Smooth muscle cell (in vitro differentiated cells): ENCODE data around the gene RSPH10B2. TPM values are rescaled to one million over a fixed set of nuclear protein-coding genes. Genes with fewer than 3 reads are reported as not detected.
"Not testable (repeated sequence)": the region's sequence is repeated elsewhere in the genome, so short reads cannot be mapped to it uniquely, and the experiment has no call there.

ENCODE experiments used
- DNase-seq: peaks from one replicate; lab custom pipeline; 2025; ENCODE audit not compliant: unreplicated experiment; lab: John Stamatoyannopoulos, UW
- H2AFZ ChIP-seq: fragments of 200-600 bp; sonication (generic); 2 replicates; pipeline ENCODE4 v1.6.0; 2016; ENCODE audit warnings: antibody characterized with exemption, low read depth, mild to moderate bottlenecking
- H3F3A ChIP-seq: fragments of 200-600 bp; sonication (generic); 2 replicates; pipeline ENCODE4 v1.6.0; 2017; ENCODE audit warnings: antibody characterized with exemption, low read depth
- H3K27ac ChIP-seq: fragments of 200-600 bp; sonication (generic); 2 replicates; pipeline ENCODE4 v1.5.1; 2016; ENCODE audit warnings: low read depth, mild to moderate bottlenecking
- H3K27me3 ChIP-seq: fragments of 200-600 bp; sonication (generic); 2 replicates; pipeline ENCODE4 v1.6.1; 2016; ENCODE audit warnings: low read depth, mild to moderate bottlenecking
- H3K36me3 ChIP-seq: fragments of 200-600 bp; sonication (generic); 2 replicates; pipeline ENCODE4 v1.5.1; 2016; ENCODE audit warnings: low read depth
- H3K4me1 ChIP-seq: fragments of 200-600 bp; sonication (generic); 2 replicates; pipeline ENCODE4 v1.5.1; 2016; ENCODE audit warnings: low read depth
- H3K4me2 ChIP-seq: fragments of 200-600 bp; sonication (generic); 2 replicates; pipeline ENCODE4 v1.6.0; 2016; ENCODE audit warnings: mild to moderate bottlenecking
- H3K4me3 ChIP-seq: fragments of 200-600 bp; sonication (generic); 2 replicates; pipeline ENCODE4 v1.5.1; 2016; ENCODE audit warnings: mild to moderate bottlenecking
- H3K79me2 ChIP-seq: fragments of 200-600 bp; sonication (generic); 2 replicates; pipeline ENCODE4 v1.6.0; 2016; ENCODE audit warnings: low read depth, mild to moderate bottlenecking
- H3K9ac ChIP-seq: fragments of 200-600 bp; sonication (generic); 2 replicates; pipeline ENCODE4 v1.6.0; 2016; ENCODE audit warnings: low read depth
- H3K9me3 ChIP-seq: fragments of 200-600 bp; sonication (generic); replicated peaks from 2 replicates; pipeline ENCODE4 v1.5.1; 2016; ENCODE audit warnings: low read depth
- H4K20me1 ChIP-seq: fragments of 200-600 bp; sonication (generic); 2 replicates; pipeline ENCODE4 v1.6.0; 2016; ENCODE audit warnings: low read depth
- WGBS: methylation state at CpG from one replicate; pipeline ENCODE4 v1.1.7; 2016; ENCODE audit warnings: low lambda C conversion rate; 5-methylcytosine and 5-hydroxymethylcytosine counted together
- polyA plus RNA-seq: library from polyadenylated mRNA; unstranded; fragments of >200 nt; fragmentation: Nextera tagmentation; extraction: Ambion mirVana; gene quantifications from 2 replicates; pipeline ENCODE4 v1.2.1, GENCODE V29; 2016
- total RNA-seq: library from RNA; depleted of rRNA; stranded (reverse); fragments of >200 nt; gene quantifications from 2 replicates; pipeline ENCODE4 v1.2.3, GENCODE V29; 2014

Gene RSPH10B2
- total and polyA plus RNA-seq, 2 experiments from 2014 or later = 1.3 TPM; not detected in 1

DNA sequence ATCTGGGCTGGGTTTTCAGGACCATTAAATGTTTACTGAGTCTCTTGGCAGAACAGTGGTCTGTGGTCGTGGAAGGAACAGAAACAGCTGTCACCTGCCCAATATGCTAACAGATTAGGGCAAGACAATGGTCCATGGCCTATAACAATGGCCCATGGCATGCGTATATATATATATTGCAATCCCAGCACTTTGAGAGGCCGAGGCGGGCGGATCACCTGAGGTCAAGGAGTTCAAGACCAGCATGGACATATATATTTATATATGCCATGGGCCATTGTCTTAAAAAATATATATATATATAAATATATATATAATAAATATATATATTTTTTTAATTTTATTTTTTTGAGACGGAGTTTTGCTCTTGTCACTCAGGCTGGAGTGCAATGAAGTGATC is 27.7 kb downstream of the RSPH10B2 start:
- not testable (repeated sequence) for H4K20me1 ChIP-seq, H3K4me2 ChIP-seq, H3F3A ChIP-seq, H3K27ac ChIP-seq, H3K79me2 ChIP-seq, H3K9ac ChIP-seq, DNase-seq, H2AFZ ChIP-seq, H3K36me3 ChIP-seq, H3K4me1 ChIP-seq, H3K4me3 ChIP-seq, H3K9me3 ChIP-seq, H3K27me3 ChIP-seq
- WGBS = 84% methylated on average over 5 of the region's 6 CpGs

DNA sequence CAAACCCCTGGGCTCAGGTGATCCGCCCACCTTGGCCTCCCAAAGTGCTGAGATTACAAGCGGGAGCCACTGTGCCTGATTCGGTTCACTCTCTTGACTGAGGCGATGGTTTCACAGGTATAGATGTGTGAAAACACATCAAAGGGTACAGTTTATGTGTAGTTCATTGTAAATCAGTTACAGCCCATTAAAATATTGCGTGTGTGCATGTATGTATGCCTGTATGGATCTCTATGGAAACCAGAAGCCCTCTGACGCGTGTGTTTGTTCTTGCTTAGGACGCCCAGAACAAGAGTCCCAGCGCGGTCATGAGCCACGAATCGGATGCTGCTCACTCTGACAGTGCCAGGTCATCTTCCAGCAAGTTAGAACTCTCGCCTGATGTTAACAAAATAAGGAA is 35.5 kb downstream of the RSPH10B2 start:
- not testable (repeated sequence) for H3F3A ChIP-seq, H3K36me3 ChIP-seq, H3K9ac ChIP-seq, H2AFZ ChIP-seq, H3K27ac ChIP-seq, H3K4me1 ChIP-seq, DNase-seq, H3K27me3 ChIP-seq, H3K9me3 ChIP-seq, H3K4me3 ChIP-seq, H3K4me2 ChIP-seq, H4K20me1 ChIP-seq, H3K79me2 ChIP-seq
- WGBS = no CpG with 5 or more reads among the region's 13 CpGs

DNA sequence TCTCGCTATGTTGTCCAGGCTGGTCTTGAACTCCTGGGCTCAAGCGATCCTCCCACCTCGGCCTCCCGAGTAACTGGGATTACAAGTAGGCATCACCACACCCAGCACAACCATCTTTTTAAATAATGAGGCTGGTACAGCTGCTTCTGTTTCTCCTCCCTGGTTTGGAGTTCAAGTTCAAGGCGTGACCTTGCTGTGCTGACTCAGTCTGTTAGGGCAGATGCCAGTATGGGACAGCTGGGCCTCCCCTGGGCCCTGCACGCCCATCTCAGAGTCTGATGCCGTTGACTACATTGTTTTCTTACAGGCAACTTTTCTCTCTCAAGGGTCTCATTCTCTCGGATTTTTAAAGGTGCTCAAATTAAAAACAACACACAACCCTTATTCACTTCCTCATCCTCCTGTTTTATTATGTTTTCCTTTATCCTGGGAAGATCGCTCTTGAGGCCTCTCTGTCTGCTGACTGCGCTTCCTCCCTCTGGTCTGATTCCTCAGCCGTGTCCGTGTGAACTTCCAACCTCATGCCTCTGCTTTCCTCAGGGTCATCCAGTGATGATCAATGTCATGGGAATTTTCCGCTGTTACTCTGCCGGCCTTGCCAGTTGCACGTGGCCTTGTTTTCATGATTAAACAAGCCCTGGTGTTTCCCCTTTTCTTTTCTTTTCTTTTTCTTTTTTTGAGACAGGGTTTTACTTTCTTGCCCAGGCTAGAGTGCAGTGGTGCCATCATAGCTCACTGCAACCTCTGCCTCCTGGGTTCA is 38.4 kb downstream of the RSPH10B2 start:
- not testable (repeated sequence) for H3K4me3 ChIP-seq, H3K27me3 ChIP-seq, H3K4me2 ChIP-seq, H2AFZ ChIP-seq, DNase-seq, H3K4me1 ChIP-seq, H4K20me1 ChIP-seq, H3F3A ChIP-seq, H3K27ac ChIP-seq, H3K9me3 ChIP-seq, H3K36me3 ChIP-seq, H3K79me2 ChIP-seq, H3K9ac ChIP-seq
- WGBS = 59% methylated on average over 5 of the region's 15 CpGs

DNA sequence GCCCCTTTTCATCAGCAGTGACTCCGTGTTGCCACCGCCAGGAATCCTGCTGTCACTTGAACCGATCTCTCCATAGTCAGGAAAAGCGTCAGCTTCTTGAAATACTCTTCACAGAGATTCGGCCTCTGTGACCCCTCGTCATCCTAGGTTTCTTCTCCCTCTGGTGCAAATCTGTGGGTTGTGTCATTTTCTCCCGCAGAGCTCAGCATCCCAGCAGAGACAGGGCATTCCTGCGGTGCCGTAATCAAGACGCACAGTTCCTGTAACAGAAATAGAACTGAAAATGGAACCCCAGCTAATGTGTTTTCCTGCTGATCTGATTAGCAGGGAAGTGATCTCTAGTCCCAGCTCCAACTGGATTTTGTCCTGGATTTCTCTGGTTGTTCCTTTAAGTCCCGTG is 40.4 kb downstream of the RSPH10B2 start:
- H3K4me1 ChIP-seq, H2AFZ ChIP-seq, H3K27ac ChIP-seq, H4K20me1 ChIP-seq, H3K9ac ChIP-seq, H3K79me2 ChIP-seq, H3K9me3 ChIP-seq, H3K36me3 ChIP-seq, DNase-seq, H3F3A ChIP-seq, H3K4me3 ChIP-seq, H3K4me2 ChIP-seq, H3K27me3 ChIP-seq: not testable (repeated sequence)
- 100% methylated on average over 2 of the region's 11 CpGs for WGBS

DNA sequence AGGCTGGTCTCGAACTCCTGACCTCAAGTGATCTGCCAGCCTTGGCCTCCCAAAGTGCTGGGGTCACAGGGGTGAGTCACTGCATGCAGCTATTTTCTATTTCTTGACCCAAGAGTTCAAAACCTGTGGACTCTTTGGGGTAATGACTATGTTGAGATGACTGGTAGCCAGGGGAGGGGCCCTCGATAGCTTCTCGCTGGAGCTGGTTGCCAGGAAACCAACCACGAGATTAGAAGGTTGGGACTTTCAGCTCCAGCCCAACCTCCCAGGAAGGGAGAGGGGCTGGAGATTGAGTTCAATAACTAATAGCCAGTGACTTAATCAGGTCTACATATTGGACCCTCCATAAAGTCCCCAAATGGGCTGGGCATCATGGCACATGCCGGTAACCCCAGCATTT is 43.3 kb downstream of the RSPH10B2 start:
- not testable (repeated sequence) for H3K27me3 ChIP-seq, H3K27ac ChIP-seq, DNase-seq, H3K4me3 ChIP-seq, H4K20me1 ChIP-seq, H3K36me3 ChIP-seq, H3K79me2 ChIP-seq, H3K4me1 ChIP-seq, H3K9ac ChIP-seq, H3K4me2 ChIP-seq, H2AFZ ChIP-seq, H3F3A ChIP-seq, H3K9me3 ChIP-seq
- WGBS = 81% methylated on average over 5 of the region's 5 CpGs

DNA sequence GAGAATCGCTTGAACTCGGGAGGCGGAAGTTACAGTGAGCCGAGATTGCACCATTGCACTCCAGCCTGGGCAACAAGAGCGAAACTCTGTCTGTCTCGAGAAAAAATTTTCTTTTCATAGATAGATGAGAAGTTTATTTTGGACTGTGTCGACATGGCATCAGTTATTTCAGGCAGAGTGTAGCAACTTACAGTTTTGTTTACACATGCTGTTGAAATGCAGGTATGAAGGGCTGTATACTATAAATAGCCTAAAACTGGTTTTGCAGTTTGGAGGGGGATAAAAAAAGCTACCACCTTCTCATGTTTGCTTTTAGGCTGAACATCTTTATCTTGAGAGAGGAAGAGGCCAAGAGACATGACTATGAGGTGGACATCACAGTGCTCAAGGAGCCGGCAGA is 44.1 kb downstream of the RSPH10B2 start:
- not testable (repeated sequence) for DNase-seq, H2AFZ ChIP-seq, H3K4me2 ChIP-seq, H3K27me3 ChIP-seq, H3K9me3 ChIP-seq, H3K27ac ChIP-seq, H3K79me2 ChIP-seq, H4K20me1 ChIP-seq, H3K4me3 ChIP-seq, H3K4me1 ChIP-seq, H3K36me3 ChIP-seq, H3K9ac ChIP-seq, H3F3A ChIP-seq
- no CpG with 5 or more reads among the region's 8 CpGs for WGBS

DNA sequence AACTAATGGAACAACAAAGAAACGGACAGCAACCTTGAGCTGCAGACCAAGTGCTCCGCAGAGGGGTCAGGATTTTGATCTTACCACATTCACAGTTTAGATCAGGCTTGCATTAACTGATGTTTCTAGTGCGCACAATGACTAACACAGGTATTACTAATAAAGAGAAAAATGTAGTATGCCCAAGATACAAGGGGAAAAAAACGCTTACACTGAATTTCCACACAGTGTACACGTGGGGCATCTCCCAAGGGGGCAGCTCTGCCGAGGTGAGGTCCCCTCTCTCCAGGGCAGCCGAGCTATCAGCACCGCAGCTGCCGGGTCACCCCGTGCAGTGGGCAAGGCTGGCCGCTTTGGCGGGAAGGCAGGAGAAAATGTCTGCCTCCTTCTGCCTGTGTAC is 46.0 kb downstream of the RSPH10B2 start:
- not testable (repeated sequence) for DNase-seq, H2AFZ ChIP-seq, H3K36me3 ChIP-seq, H3K27ac ChIP-seq, H3K4me3 ChIP-seq, H3F3A ChIP-seq, H3K9ac ChIP-seq, H3K4me2 ChIP-seq, H3K27me3 ChIP-seq, H3K4me1 ChIP-seq, H3K9me3 ChIP-seq, H3K79me2 ChIP-seq, H4K20me1 ChIP-seq
- no CpG with 5 or more reads among the region's 12 CpGs for WGBS

DNA sequence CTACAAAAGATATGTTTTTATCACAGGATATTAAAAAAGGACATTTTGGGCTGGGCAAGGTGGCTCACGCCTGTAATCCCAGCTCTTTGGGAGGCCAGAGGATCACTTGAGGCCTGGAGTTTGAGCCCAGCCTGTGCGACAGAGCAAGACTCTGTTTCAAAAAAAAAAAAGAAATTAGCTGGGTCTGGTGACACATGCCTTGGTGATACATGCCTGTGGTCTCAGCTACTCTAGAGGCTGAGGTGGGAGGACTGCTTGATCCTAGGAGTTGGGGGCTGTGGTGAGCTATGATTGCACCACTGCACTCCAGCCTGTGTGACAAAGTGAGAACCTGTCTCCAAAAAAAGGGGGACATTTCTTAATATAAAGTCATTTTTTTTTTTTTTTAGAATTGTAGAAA is 46.4 kb downstream of the RSPH10B2 start:
- H3K4me3 ChIP-seq, H3K27me3 ChIP-seq: not testable (repeated sequence)
- WGBS = 89% methylated on average over 1 of the region's 2 CpGs

More for the DNA sequence above, 46.4 kb downstream of the RSPH10B2 start:
- H4K20me1 ChIP-seq, H3K4me2 ChIP-seq, H2AFZ ChIP-seq, H3K4me1 ChIP-seq, H3K27ac ChIP-seq, H3K9me3 ChIP-seq, H3F3A ChIP-seq, H3K36me3 ChIP-seq, H3K9ac ChIP-seq, H3K79me2 ChIP-seq, DNase-seq: not testable (repeated sequence)
